Left renal pelvis (tissue), 4 donors: ENCODE data around the gene TMEM63A. TPM values are rescaled to one million over a fixed set of nuclear protein-coding genes. Genes with fewer than 3 reads are reported as not detected.
A peak's percentile ranks its signal among the peaks of the same experiment; 100 is the strongest.
"Not testable (repeated sequence)": the region's sequence is repeated elsewhere in the genome, so short reads cannot be mapped to it uniquely, and the experiment has no call there.

Experiments used
- DNase-seq, 4 donors: peaks; one replicate each; pipeline ENCODE4 v3.0.0-alpha.2; 2013; ENCODE audit warnings: low read depth in 4 of 4, low spot score in 3 of 4
- polyA plus RNA-seq, 4 donors: library from polyadenylated mRNA; unstranded; fragments of 120-200 nt; gene quantifications; one replicate each; pipeline ENCODE4 v1.2.1, GENCODE V29; 2013; ENCODE audit not compliant: insufficient read length in 4 of 4

Gene TMEM63A
- polyA plus RNA-seq, 4 donors, result 37.9 to 84.7 (median 48.4) TPM

GRCh38 chr1:225909477-225909876, 27.3 kb upstream of the TMEM63A start:
- no peak for DNase-seq

GRCh38 chr1:225908773-225909172, 26.6 kb upstream of the TMEM63A start:
- no peak for DNase-seq

GRCh38 chr1:225908013-225908640, 25.9 kb upstream of the TMEM63A start:
- DNase-seq, result no peak

GRCh38 chr1:225907341-225907740, 25.2 kb upstream of the TMEM63A start:
- DNase-seq, result no peak

GRCh38 chr1:225906467-225906866, 24.3 kb upstream of the TMEM63A start:
- DNase-seq, result no peak

GRCh38 chr1:225903623-225904022, 21.4 kb upstream of the TMEM63A start:
- DNase-seq, result no peak

- DNase-seq, result no peak
These were observed 17.1 kb upstream of the TMEM63A start for GRCh38 chr1:225899044-225899925.

GRCh38 chr1:225897595-225898514, 15.7 kb upstream of the TMEM63A start:
- DNase-seq, result no peak

- no peak for DNase-seq
These were observed 14.9 kb upstream of the TMEM63A start for GRCh38 chr1:225896937-225897549.

- no peak for DNase-seq
These were observed 14.3 kb upstream of the TMEM63A start for GRCh38 chr1:225896494-225896893.

- no peak for DNase-seq
These were observed 10.1 kb upstream of the TMEM63A start for GRCh38 chr1:225892307-225892706.

GRCh38 chr1:225891229-225891972, 9.2 kb upstream of the TMEM63A start:
- no peak for DNase-seq

- no peak for DNase-seq
These were observed 8.4 kb upstream of the TMEM63A start for GRCh38 chr1:225890346-225891228.

- DNase-seq, result no peak
These were observed 7.6 kb upstream of the TMEM63A start for GRCh38 chr1:225889743-225890142.

GRCh38 chr1:225888898-225889601, 6.9 kb upstream of the TMEM63A start, which contains the start of gene LEFTY1:
TSS of gene LEFTY1 (minus strand) at chr1:225889146. CDS start at chr1:225889066, 80 bp downstream.
- peak; percentile 64 to 84 (median 82) for DNase-seq

GRCh38 chr1:225888289-225888897, 6.2 kb upstream of the TMEM63A start:
- no peak for DNase-seq

GRCh38 chr1:225887554-225888288, 5.5 kb upstream of the TMEM63A start:
- not testable (repeated sequence) for DNase-seq
